NCI-H2227 (cell line): ENCODE results near the gene FLT3LG.

Experiments used
- DNase-seq: peaks from one replicate; lab custom pipeline; 2025; ENCODE audit not compliant: unreplicated experiment; lab: John Stamatoyannopoulos, UW

Gene FLT3LG

GRCh38 chr19:49487277-49488045 is 13.4 kb downstream of the FLT3LG start, which contains the start of gene RPL13A:
Gene RPL13A (plus strand): TSS chr19:49487608. CDS start chr19:49487630, 22 bp downstream.
- DNase-seq = peak; percentile 99

DNA sequence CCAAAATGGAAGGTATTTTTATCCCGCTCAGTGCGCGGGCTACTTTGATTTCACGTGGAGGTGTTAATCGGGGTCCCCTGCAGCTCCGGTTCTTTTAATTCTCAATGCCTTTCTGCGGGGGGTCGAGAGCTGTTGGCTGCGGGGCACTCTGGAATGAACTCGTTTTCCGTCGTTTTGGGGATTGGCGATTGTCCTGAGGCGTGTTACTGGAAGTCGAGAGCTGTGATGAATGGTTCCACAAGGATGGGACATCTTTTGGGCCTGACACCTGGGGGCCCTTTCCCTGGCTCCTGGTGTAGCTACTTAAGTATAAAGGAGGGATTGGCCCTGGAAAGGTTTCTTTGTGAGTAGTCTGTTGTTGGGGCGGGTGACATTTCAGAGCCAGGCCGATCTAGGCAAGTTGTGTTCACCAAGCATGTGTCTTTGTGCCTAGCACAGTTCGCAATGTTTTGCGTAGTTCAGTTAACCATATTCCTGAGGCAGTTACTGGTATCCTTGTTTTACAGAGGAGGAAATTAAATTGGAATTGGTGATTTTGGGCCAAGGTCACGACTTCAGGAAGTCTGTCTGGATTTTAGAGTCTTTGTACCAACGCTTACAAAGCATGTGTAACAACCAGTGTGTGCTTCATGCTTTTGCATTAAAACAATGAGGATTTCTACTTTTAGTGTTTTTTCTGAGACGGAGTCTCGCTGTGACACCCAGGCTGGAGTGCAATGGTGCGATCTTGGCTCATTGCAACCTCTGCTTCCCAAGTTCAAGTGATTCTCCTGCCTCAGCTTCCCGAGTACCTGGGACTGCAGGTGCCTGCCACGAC is 14.2 kb downstream of the FLT3LG start:
- DNase-seq = no peak

- no peak for DNase-seq
These were observed 15.0 kb downstream of the FLT3LG start for GRCh38 chr19:49488863-49489537.

- DNase-seq = no peak
These were observed 15.7 kb downstream of the FLT3LG start for GRCh38 chr19:49489601-49490167.

DNA sequence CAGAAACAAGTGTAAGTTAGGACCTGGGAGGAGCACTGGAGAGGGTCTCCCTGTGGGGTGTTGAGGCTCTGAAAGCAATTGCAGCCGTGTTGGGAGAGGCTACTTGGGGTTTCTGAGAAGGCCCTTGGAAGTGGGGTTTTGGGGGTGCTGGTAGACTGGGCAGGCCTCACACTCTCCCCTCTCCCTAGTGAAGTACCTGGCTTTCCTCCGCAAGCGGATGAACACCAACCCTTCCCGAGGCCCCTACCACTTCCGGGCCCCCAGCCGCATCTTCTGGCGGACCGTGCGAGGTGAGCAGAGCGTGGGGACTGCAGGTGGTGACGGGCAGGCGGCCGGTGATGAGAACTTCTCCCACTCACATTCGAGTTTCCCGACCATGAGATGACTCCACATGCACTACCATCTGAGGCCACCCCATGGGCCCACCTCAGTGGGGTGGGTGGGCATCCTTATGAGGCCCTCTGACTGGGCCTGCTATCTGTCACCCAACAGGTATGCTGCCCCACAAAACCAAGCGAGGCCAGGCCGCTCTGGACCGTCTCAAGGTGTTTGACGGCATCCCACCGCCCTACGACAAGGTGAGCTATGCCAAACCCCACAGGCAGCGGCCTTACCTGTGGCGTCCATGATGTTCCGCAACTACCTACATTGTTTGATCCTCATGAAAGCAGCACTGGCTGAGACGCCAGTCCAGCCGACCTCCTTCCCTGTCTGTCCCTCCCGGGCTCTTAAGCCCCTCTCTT is 16.4 kb downstream of the FLT3LG start:
- DNase-seq = no peak

DNA sequence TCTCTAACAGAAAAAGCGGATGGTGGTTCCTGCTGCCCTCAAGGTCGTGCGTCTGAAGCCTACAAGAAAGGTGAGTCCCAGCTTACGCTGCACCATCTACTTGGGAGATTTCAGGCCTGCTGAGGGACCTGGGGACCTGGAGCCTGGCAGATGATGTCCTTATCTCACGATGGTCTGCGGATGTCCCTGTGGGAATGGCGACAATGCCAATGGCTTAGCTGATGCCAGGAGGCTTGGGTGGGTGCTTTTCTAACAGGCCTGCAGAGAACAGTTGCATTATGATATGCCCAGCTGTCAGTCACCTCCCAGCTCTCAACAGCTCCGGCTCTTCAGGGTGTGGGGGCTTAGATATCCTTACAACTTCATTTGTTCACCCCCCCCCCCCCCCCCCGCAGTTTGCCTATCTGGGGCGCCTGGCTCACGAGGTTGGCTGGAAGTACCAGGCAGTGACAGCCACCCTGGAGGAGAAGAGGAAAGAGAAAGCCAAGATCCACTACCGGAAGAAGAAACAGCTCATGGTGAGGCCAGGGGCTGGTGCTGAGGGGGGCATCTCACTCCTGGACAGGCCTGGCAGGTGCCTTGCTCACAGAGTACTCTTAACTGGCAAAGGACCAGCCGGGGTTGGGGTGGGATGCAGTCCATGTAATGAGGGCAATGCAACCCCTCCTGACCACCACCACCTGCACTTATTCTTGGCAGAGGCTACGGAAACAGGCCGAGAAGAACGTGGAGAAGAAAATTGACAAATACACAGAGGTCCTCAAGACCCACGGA is 17.2 kb downstream of the FLT3LG start:
- DNase-seq = no peak

- DNase-seq = no peak
These were observed 18.0 kb downstream of the FLT3LG start for GRCh38 chr19:49491804-49492572.

DNA sequence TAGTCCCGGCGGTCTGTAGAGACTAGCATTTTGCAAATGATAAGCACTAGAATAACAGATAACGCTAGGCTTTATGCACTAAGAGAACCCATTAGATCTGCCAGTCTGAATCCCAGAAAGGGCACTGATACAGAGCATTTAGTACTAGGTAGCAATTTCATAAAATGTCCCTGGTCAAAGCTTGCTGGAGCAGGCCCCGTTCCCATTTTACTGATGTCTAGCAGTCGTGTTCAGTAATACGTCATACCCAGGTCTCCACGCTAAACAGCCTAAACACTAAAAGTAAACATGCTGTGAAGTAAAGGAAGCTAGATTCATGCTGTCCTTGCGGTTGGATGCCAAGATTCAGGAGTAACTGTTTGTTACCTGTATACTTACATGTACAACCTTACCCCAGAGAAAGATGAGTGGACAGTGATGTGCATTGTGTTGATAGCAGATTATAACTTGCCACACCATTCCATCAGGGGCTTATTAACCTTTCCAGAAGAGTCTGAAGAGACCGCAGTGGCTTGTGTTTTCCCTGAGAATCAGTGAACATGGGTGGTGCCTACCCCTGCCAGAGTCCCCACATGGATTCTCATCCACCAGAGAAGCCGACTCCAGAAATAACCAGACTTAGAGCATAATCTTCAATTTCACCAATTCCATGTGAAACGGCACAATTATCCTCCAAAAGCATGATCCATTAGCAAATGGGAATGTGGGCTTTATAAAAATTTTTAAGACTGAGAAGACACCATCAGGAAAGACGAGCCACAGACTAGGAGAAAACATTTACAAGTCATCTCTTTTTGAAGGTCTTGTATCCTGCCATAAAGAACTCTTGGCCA is 18.8 kb downstream of the FLT3LG start:
- no peak for DNase-seq

DNA sequence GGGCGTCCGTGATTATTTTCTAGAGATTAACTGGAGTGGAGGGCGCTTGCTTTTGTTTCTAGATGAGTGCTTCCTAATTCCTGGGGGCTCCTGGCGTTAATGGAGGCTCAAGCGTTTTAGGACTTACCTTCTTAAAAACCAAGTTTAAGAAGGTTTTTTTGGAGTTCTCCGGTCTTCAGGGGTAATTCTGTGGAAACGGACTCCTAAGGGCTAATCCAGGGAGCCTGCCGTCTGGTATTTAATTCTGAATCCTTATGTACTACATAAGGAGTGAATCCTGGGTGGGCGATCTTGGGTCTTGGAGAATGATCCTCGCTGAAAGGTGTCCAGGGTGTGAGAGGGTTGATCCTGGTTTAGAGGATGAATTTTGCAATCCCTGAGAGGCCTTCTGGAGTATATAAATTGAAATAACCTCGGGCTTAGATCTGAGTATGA is 22.6 kb downstream of the FLT3LG start:
- DNase-seq = no peak

DNA sequence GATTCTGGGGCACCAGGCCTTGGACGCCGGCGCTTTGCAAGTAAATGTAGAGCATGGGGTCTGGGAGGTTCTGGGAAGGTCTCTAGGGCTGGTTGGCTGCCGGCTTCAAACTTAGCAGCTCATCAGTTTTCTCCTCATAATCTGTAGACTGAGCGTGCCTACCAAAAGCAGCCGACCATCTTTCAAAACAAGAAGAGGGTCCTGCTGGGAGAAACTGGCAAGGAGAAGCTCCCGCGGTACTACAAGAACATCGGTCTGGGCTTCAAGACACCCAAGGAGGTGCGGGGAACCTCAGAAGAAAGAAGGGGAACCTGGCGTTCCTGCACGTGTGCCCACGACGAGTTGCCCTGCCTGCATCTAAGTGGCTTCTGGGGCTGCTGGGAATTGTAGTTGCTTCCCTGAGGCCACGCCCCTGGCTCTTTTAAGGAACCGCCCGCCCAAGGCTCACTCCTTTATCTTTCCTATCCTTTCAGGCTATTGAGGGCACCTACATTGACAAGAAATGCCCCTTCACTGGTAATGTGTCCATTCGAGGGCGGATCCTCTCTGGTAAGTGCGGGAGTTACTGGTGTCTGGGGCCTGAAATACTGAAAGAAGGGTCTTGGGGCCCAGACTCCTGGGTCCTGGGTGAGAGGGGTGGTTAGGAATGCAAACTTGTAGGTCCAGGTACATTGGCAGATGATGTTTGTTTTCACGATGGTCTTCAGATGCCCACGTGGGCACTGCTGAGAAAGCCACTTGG is 23.2 kb downstream of the FLT3LG start:
- peak; percentile 65 for DNase-seq

GRCh38 chr19:49497789-49498103 is 23.7 kb downstream of the FLT3LG start:
- DNase-seq = no peak

DNA sequence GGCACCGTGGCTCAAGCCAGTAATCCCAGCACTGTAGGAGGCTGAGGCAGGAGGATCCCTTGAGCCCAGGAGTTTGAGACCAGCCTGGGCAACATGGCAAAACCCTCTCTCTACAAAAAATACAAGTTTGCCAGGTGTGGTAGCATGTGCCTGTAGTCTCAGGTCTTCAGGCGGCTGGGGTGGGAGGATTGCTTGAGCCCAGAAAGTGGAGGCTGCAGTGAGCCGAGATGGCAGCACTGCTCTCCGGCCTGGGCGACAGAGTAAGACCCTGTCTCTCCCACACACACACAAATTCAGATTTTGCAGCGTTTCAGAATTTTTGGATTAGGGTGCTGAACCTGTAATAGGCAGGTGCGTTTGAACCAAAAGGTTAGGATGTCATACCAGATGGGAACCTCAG is 24.5 kb downstream of the FLT3LG start:
- no peak for DNase-seq

GRCh38 chr19:49499030-49499670 is 25.1 kb downstream of the FLT3LG start:
- DNase-seq = no peak

DNA sequence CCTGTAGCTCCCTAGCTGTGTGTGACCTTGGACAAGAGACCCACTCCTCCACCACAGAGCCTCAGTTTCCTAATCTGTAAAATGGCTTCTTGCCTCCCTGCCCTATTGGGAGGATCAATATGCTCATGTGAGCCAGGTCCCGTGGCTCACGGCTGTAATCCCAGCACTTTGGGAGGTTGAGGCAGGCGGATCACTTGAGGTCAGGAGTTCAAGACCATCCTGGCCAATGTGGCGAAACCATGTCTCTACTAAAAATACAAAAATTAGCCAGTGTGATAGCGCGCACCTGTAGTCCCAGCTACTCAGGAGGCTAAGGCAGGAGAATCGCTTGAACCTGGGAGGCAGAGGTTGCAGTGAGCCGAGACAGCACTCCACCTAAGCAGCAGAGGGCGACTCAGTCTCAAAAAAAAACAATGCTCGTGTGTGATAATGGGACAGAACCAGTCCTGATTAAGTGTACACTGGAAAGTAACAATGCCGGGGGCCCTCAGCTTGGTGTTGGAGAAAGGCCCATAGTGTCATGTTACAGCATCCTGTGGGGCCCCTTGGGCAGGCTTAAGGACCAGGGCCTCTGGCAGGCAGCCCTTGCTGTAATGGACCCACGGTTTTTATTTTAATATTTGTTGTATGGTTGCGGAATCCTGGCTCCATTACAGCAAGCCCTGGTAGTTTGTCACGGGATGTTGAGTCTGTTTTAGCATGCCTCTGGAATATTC is 29.0 kb downstream of the FLT3LG start:
- peak; percentile 37 for DNase-seq

GRCh38 chr19:49503582-49503962 is 29.6 kb downstream of the FLT3LG start:
- no peak for DNase-seq

- no peak for DNase-seq
These were observed 32.6 kb downstream of the FLT3LG start for GRCh38 chr19:49506575-49507105.
